GM12878 (cell line): ENCODE measurements around the gene KIR3DL1. TPM values are rescaled to one million over a fixed set of nuclear protein-coding genes. Genes with fewer than 3 reads are reported as not detected.
"Not testable (repeated sequence)": the region's sequence is repeated elsewhere in the genome, so short reads cannot be mapped to it uniquely, and the experiment has no call there.

Experiments
- ATAC-seq: fragments of 200-7000 bp; cut with Tn5 transposase; 3 replicates; pipeline ENCODE4 v1.9.1; 2020; ENCODE audit warnings: mild to moderate bottlenecking, moderate library complexity
- BruUV-seq: library from RNA; stranded (reverse); fragments of 400-500 nt; replicated peaks from 2 replicates; lab custom pipeline; 2021; lab: Mats Ljungman, UMichigan
- CTCF ChIA-PET: fragments of 300-600 bp; sonication (Branson Sonifier 250); formaldehyde crosslinking; extraction: SDS; loops from one replicate; lab custom pipeline; 2021; ENCODE audit warnings: inconsistent platforms; lab: Yijun Ruan, JAX
- POLR2A ChIA-PET: fragments of 350-600 bp; formaldehyde crosslinking; extraction: SDS; loops from one replicate; lab custom pipeline; 2021; ENCODE audit warnings: inconsistent platforms; lab: Charles Lee
- RAD21 ChIA-PET: fragments of 300-600 bp; sonication (Branson Sonifier 250); formaldehyde crosslinking; loops from one replicate; lab custom pipeline; 2023; ENCODE audit warnings: antibody characterized with exemption; ENCODE audit not compliant: unreplicated experiment; lab: Charles Lee
- SMC1A ChIA-PET: fragments of 300-600 bp; sonication (Branson Sonifier 250); formaldehyde crosslinking; loops from one replicate; lab custom pipeline; 2023; ENCODE audit not compliant: unreplicated experiment, uncharacterized antibody; lab: Charles Lee
- DNase-seq: peaks from one replicate; pipeline ENCODE4 v3.0.0-alpha.2; 2011; ENCODE audit warnings: low read depth, low spot score
- FAIRE-seq: peaks from 3 replicates; lab custom pipeline; 2011; peaks lifted over from hg19 to GRCh38; lab: Jason Lieb, UNC
- H2AFZ ChIP-seq: 2 replicates; pipeline ENCODE4 v1.6.0; 2011; ENCODE audit warnings: low read depth, low read length, control low read depth; ENCODE audit not compliant: control insufficient read depth
- H3K27ac ChIP-seq: 2 replicates; pipeline ENCODE4 v1.5.1; 2011; ENCODE audit warnings: control low read depth; ENCODE audit not compliant: control insufficient read depth, insufficient read depth
- H3K27me3 ChIP-seq, 2 experiments: replicated peaks in 1 of 2; 2 replicates each; pipeline versions ENCODE4 v1.6.0 to v1.6.1; 2011; ENCODE audit warnings: low read length in 1 of 2; ENCODE audit not compliant: control insufficient read depth in 2 of 2, insufficient read depth in 2 of 2
- H3K36me3 ChIP-seq, 2 experiments: 2 replicates each; pipeline ENCODE4 v1.5.1; 2011; ENCODE audit warnings: low read length in 1 of 2; ENCODE audit not compliant: control insufficient read depth in 2 of 2, insufficient read depth in 2 of 2
- H3K4me1 ChIP-seq: 2 replicates; pipeline ENCODE4 v1.6.1; 2011; ENCODE audit warnings: mild to moderate bottlenecking, low read length, moderate library complexity, mixed read lengths; ENCODE audit not compliant: control insufficient read depth, insufficient read depth
- H3K4me2 ChIP-seq: 2 replicates; pipeline ENCODE4 v1.6.0; 2011; ENCODE audit warnings: control low read depth; ENCODE audit not compliant: control insufficient read depth, insufficient read depth
- H3K4me3 ChIP-seq: fragments of 200-600 bp; sonication (generic); 2 replicates; pipeline ENCODE4 v1.5.1; 2016
- H3K79me2 ChIP-seq: 2 replicates; pipeline ENCODE4 v1.6.0; 2011; ENCODE audit warnings: low read length; ENCODE audit not compliant: control insufficient read depth, insufficient read depth
- H3K9ac ChIP-seq: 2 replicates; pipeline ENCODE4 v1.8.0; 2011; ENCODE audit warnings: low read length, control low read depth, mixed read lengths; ENCODE audit not compliant: control insufficient read depth, insufficient read depth
- H3K9me3 ChIP-seq: replicated peaks from 3 replicates; pipeline ENCODE4 v1.5.1; 2011; ENCODE audit warnings: mild to moderate bottlenecking, low read length; ENCODE audit not compliant: control insufficient read depth, insufficient read depth
- H4K20me1 ChIP-seq: 2 replicates; pipeline ENCODE4 v1.6.0; 2011; ENCODE audit not compliant: control insufficient read depth, insufficient read depth
- WGBS: methylation state at CpG from one replicate; pipeline ENCODE4 v1.1.6; 2016; ENCODE audit warnings: low lambda C conversion rate; ENCODE audit not compliant: insufficient replicate concordance, insufficient coverage; ENCODE audit errors: missing lambda C conversion rate; 5-methylcytosine and 5-hydroxymethylcytosine counted together
- in situ Hi-C: fragments of 300-500 bp; cut with MboI; formaldehyde crosslinking; loops from 9 replicates; pipeline ENCODE4 v1.14.3; 2018; ENCODE audit warnings: mixed read lengths
- intact Hi-C: fragments of 100-400 bp; cut with micrococcal nuclease; formaldehyde crosslinking; loops from one replicate; pipeline ENCODE4 v1.14.2; 2022; ENCODE audit not compliant: unreplicated experiment
- polyA plus RNA-seq, 11 experiments: library from polyadenylated mRNA; depleted of rRNA in 4 of 11; unstranded in 6 of 11; stranded (reverse) in 5 of 11; fragments of >200 nt; fragmentation: Nextera tagmentation in 4 of 11; fragmentation: Illumina TruSeq in 1 of 11; extraction: Ambion mirVana in 4 of 11; extraction: Trizol in 1 of 11; gene quantifications; 1 replicate in 1 of 11; 2 replicates in 10 of 11; pipeline versions ENCODE4 v1.2.1 to v1.2.3, GENCODE V29; 2011 to 2016; ENCODE audit warnings: inconsistent platforms in 2 of 11, missing spikeins in 2 of 11, low read depth in 1 of 11
- total RNA-seq, 4 experiments: library from RNA; depleted of rRNA in 3 of 4; stranded (reverse); fragments of >200 nt in 3 of 4; fragmentation: Illumina TruSeq in 1 of 4; extraction: Trizol in 1 of 4; gene quantifications; 2 replicates each; pipeline versions ENCODE4 v1.2.1 to v1.2.3, GENCODE V29; 2013 to 2021

The KIR3DL1 gene
- total and polyA plus RNA-seq, 10 of the 15 experiments (the other 5 are each of a cell fraction or from before 2014, with no cell fraction given), result 0.37 TPM; not detected in 9

DNA sequence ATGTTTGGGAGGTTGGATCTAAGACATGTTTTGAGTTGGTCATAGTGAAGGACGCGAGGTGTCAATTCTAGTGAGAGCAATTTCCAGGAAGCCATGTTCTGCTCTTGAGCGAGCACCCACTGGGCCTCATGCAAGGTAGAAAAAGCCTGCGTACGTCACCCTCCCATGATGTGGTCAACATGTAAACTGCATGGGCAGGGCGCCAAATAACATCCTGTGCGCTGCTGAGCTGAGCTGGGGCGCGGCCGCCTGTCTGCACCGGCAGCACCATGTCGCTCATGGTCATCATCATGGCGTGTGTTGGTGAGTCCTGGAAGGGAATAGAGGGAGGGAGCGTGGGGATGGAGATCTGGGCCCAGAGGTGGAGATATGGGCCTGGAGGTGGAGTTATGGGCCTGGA is 16.2 kb downstream of the KIR3DL1 start, which contains the start of gene KIR2DS4:
Gene KIR2DS4 (plus strand): TSS at position 181 of the 400 bp plus-strand sequence.
- H3K4me1 ChIP-seq, in situ Hi-C loops, FAIRE-seq, H3K27ac ChIP-seq, H3K36me3 ChIP-seq, CTCF ChIA-PET, RAD21 ChIA-PET, SMC1A ChIA-PET, H3K9me3 ChIP-seq, intact Hi-C loops, H3K9ac ChIP-seq, H4K20me1 ChIP-seq, H3K4me2 ChIP-seq, H3K27me3 ChIP-seq, H3K4me3 ChIP-seq, DNase-seq, H3K79me2 ChIP-seq, ATAC-seq, POLR2A ChIA-PET, BruUV-seq, H2AFZ ChIP-seq: not testable (repeated sequence)
- WGBS, result 64% methylated on average over 14 of the region's 14 CpGs

DNA sequence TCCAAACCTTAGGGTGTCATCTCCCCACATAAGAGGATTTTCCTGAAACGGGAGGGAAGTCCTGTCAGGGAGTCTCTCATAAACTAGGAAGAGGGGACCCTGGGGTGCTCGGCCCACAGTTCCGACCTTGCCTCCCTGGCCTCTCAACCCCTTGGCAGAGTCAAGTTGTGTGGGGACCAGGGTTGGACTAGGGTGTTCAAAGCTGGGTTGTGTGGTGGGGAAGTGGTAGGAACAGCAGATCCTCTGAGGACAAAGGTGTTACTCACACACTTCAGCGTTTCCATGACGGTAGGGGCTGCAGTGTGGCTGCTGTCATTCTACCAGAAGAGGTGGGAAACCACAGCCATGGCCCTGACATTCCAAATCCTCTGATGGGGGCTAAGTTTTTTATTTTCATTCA is 18.9 kb downstream of the KIR3DL1 start:
- CTCF ChIA-PET, result not testable (repeated sequence)
- 38% methylated on average over 5 of the region's 5 CpGs for WGBS

GRCh38 chr19:54837522-54837921 is 21.3 kb downstream of the KIR3DL1 start:
- H3K27ac ChIP-seq, H3K36me3 ChIP-seq, POLR2A ChIA-PET, H3K79me2 ChIP-seq, H3K4me1 ChIP-seq, CTCF ChIA-PET, SMC1A ChIA-PET, BruUV-seq, ATAC-seq, FAIRE-seq, DNase-seq, intact Hi-C loops, H3K4me3 ChIP-seq, H4K20me1 ChIP-seq, H3K9ac ChIP-seq, RAD21 ChIA-PET, H3K4me2 ChIP-seq, H3K9me3 ChIP-seq, in situ Hi-C loops, H2AFZ ChIP-seq, H3K27me3 ChIP-seq: not testable (repeated sequence)
- WGBS, result 0% methylated on average over 2 of the region's 2 CpGs

More for the DNA sequence above, 18.9 kb downstream of the KIR3DL1 start:
- intact Hi-C loops, H3K27ac ChIP-seq, H4K20me1 ChIP-seq, in situ Hi-C loops, FAIRE-seq, H3K9ac ChIP-seq, SMC1A ChIA-PET, BruUV-seq, H3K4me3 ChIP-seq, H2AFZ ChIP-seq, H3K4me2 ChIP-seq, H3K9me3 ChIP-seq, POLR2A ChIA-PET, RAD21 ChIA-PET, DNase-seq, H3K27me3 ChIP-seq, H3K4me1 ChIP-seq, H3K36me3 ChIP-seq, H3K79me2 ChIP-seq, ATAC-seq: not testable (repeated sequence)

GRCh38 chr19:54843171-54843570 is 26.9 kb downstream of the KIR3DL1 start:
- RAD21 ChIA-PET, H2AFZ ChIP-seq, CTCF ChIA-PET, H3K36me3 ChIP-seq, H3K4me2 ChIP-seq, ATAC-seq, H3K27ac ChIP-seq, FAIRE-seq, H3K4me3 ChIP-seq, H3K79me2 ChIP-seq, H4K20me1 ChIP-seq, DNase-seq, H3K4me1 ChIP-seq, POLR2A ChIA-PET, H3K27me3 ChIP-seq, BruUV-seq, SMC1A ChIA-PET, H3K9me3 ChIP-seq, intact Hi-C loops, H3K9ac ChIP-seq, in situ Hi-C loops: not testable (repeated sequence)
- 17% methylated on average over 7 of the region's 8 CpGs for WGBS
